Esophagus mucosa (tissue), 1 donor: ENCODE measurements around the gene ABCF3. TPM values are rescaled to one million over a fixed set of nuclear protein-coding genes. Genes with fewer than 3 reads are reported as not detected.

ENCODE experiments used
- ATAC-seq: fragments of 200-7000 bp; cut with Tn5 transposase; one replicate; pipeline ENCODE4 v1.9.1; 2020
- total RNA-seq: library from RNA; stranded (reverse); gene quantifications from one replicate; pipeline ENCODE4 v1.2.4, GENCODE V29; 2023
- donor health status: DM: yes; HTN: yes; CAD: no.

ABCF3 gene
- total RNA-seq, 1 donor from 2014 or later: 45.3 TPM

DNA sequence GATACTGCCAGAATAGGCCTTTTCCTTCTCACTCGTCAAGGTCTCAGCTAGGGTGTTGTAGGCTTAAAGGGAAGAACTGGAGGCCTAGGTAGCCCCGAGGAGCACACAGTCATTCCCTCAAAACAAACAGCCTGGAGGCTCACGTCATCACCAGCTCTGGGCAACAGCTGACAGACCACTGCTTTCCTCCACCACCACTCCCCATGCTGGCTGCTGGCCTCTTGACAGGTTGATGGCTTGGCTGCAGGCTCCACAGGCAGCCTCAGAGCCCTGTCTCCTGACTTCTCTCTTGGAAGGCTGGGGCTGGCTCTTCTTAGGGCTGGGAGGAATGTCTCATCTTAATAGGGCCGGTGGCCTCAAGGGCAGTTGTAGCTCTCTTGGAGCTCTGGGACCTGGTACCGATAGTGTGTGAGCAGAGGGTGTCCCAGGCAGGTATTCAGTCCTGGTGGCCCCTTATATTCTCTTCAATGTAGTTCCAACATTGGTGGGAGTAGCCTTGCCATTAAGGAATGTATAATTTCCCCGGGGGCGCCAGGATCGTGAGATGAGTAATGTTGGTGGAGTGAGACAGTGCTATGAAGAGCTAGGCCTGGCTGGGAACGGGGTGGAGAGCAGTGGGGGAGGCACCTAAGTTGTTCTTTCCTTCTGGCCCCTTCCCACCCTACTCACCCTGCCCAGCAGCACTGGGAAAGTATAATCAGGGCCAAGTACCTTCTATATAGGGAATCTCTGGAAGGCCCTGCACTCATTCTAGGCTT is 17.5 kb upstream of the ABCF3 start:
- no peak for ATAC-seq

DNA sequence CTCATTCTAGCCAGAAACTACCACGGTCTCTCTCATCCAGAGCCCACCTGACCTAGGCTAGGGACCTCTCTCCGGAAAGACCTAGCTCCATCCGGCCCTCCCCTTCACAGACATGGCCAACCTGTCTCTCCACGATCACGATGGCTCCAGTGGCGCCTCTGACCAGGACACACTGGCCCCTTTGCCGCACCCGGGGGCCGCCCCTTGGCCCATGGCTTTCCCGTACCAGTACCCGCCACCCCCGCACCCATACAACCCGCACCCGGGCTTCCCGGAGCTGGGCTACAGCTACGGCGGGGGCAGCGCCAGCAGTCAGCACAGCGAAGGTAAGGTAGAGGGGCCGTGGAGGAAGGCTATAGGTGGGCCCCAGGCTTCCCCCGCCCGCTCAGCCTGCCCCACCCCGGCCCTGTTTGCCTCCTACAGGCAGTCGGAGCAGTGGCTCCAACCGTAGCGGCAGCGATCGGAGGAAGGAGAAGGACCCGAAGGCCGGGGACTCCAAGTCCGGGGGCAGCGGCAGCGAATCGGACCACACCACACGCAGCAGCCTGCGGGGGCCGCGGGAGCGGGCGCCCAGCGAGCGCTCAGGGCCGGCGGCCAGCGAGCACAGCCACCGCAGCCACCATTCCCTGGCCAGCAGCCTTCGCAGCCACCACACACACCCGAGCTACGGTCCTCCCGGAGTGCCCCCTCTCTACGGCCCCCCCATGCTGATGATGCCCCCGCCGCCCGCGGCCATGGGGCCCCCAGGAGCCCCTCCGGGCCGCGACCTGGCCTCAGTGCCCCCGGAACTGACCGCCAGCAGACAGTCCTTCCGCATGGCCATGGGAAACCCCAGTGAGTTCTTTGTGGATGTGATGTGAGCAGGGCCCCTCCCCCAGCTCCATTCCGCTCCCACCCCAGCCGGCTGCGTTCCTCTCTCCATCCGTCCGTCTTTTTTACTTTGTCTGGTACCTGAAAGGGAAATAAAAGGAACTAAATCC is 15.8 kb upstream of the ABCF3 start:
- ATAC-seq: no peak

DNA sequence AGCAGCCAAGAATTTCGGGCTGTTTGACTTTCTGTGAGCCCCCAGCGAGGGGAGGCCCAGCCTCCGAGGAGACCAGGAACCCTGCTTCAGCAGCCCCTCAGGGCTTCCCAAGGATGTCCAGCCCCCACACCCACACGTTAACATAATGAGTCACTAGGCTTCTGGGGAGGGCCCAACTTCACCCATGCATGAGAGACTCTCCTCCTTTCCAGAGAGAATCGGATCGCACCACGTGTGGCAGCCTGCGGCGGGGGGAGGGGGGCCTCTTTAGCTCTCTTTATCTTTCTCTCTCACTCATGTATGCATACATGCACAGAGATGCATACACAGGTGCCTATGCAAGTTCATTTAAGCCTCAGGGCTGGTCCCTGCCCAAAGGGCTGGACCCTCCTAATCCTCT is 14.4 kb upstream of the ABCF3 start:
- ATAC-seq: peak; percentile 29

DNA sequence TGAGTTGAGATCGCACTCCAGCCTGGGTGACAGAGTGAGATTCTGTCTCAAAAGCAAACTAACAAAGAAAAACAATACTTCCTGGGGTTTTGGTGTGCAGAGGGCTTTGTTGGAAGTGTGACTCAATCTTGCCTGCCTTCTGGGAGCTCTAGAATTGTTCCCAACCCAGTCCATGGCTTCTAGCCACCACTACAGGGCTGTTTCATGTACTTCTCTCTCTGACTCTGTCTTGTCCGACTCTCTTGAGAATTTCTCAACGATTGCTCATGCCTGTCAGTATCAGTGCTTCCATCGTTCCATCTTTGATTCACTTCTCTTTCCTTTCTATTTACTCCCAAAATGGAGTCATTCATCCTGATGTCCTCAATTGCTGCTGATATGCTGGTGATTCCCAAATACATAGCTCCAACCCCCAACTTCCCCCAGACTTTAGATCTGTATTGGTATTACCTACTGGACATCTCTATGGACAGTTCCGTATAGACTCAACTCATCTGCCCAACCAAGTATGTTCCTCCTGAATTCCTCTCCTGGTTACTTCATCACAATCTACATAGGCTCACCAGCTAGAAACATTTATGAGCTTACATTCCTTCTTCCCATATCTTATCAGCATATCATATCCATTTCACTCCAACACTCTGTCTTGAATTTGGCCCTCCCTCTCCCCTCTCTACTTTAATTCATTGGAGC is 13.2 kb upstream of the ABCF3 start:
- peak; percentile 35 for ATAC-seq

DNA sequence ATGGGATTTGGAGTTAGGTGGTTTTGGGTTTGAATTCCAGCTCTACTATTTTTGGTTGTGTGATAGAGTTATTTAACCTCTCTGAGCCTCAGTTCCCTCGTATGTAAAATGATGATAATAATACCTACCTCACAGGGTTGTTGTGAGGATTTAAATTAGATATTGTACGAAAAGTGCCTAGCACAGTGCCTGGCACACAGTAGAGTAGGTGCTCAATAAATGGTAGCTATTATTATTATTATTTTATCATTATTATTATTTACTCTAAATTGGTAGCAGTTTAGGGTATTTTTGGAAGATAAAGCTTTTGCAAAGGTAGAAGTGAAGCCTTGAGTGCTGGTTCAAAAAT is 12.7 kb upstream of the ABCF3 start:
- no peak for ATAC-seq

DNA sequence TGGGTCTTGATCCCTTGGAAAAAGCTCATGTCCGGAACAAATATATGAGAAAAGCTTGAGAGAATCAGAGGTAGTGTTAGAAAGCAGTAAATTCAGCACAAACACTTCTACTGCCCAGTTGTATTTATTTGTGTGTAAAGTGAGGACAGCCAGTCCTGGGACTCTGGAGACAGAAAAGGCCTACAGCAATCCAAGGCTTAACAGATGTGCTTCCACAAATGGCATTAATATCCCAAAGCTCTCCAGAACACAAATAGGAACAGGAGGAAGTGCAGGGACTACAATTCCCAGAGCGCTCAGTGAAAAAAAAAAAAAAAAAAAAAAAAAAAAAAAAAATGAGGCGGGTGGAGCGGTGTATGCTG is 11.7 kb upstream of the ABCF3 start:
- ATAC-seq: no peak

DNA sequence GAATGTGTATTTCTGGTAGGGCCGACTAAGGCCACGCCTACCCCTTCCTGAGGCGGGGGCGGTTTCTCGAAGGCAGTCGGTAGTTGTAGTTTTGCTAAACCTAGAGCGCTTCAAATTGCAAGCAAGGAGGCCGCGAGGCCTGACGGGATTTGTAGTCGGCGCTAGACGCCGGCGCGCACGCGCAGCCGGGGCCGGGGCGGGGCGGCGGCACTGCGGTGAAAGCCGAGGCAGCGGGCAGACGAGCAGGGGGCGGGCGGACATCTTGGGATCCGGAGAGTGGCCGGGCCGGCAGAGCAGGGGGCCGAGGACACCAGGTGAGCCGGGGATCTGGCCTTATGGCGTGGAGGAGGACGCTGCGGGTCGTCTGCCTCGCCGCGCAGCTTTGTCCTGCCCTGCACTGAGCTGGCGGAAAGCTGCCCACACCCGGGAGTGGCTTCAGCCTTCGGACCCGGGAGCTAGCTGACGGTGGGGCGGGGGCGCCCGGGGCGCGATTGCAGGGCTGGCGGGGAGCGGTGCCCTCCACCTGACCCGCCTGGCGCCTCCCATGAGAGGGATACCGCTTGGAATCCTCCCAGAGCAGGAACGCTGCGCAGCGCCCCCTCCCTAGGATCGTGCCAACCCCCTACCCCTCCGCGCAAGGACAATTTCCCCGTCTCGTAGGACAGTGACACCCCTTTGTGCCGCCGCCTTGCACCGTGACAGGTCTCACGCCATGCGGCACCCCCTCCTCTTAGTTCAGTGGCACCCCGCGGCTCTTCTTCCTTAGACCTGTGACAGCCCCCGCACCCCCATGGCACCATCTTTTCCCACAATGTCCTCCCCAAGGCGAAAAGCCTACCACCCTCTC is 11.1 kb upstream of the ABCF3 start, which contains the start of gene AP2M1:
AP2M1 (plus strand) TSS at position 210 of the 847 bp plus-strand sequence. CDS start 2,139 bp downstream, outside the sequence.
- ATAC-seq: peak; percentile 88

DNA sequence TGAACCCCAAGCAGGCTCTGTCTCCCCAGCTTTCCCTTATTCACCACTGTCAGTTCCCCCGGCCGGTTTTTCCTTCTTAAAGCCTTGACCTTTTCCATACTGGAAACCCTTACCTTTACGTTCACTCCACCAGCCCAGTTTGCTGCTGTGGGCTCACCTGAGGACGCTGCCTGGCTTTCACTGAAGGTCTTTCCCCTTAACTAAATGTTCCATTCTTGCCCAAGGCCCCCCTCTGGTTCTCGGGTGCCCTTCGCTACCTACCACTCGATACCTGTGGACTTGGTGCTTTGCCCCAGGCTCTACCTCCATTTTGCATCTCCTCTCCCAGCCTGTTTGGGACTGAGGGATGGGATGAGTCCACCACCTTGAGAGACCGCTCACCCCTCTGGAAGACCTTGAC is 10.5 kb upstream of the ABCF3 start:
- ATAC-seq: no peak

DNA sequence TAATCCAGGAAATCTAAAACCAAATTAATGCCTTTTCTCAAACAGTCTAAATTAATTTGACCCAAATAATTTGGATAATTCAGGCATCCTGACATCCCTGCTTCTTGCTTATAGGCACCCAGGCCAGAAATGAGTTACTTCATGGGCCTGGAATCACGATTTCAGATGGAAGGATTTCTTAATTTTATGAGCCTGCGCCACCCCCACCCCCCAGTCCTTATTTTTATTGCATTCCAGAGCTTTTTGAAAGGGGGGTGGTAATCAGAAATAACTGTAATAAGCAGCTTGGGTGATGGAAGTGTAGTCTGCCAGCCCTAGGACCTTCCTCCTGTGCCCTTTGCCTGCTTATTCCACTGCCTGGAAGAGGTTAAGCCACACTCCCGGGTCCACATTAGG is 10.0 kb upstream of the ABCF3 start:
- ATAC-seq: no peak

DNA sequence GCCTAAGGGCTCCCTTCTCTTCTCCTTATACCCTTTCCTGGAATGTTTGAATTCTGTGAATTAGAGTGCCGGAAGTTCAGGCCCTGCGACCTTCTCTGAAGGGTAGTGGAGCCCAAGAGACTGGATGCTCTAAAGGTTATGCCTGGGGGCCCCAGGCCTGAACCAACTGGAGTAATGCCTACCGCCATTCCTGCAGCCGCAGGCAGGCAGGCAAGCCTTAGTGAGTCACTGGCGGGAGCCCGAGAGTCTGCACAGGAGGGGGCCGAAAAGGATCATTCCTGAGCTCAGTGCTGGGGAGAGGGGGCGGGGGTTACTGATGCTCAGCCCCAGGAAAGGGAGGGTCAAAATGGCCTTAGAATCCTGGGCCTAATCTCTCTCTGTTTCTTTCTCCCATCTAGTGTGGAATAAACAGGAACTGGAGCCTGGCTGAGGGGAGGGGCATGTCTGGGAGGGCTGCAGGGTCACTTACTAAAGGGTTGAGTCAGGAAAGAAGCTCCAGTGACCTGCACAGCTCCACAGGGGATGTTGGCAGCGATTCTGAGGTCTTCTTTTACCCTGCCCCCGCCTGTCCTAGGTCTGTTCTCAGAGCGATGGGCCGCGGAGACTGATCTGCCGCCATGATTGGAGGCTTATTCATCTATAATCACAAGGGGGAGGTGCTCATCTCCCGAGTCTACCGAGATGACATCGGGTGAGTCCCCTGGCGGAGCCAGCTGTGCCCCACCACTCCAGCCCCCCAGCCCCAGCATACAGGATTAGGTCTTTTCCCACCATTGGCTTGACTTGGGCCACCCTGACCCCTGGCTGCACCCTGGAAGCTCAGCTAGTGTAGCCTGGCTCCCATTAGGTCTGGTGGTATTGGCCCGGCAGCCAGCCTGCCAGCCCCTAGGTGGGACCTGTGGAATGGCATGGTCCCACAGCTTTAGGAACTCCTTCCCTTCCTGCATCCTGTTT is 9.3 kb upstream of the ABCF3 start:
- peak; percentile 34 for ATAC-seq

DNA sequence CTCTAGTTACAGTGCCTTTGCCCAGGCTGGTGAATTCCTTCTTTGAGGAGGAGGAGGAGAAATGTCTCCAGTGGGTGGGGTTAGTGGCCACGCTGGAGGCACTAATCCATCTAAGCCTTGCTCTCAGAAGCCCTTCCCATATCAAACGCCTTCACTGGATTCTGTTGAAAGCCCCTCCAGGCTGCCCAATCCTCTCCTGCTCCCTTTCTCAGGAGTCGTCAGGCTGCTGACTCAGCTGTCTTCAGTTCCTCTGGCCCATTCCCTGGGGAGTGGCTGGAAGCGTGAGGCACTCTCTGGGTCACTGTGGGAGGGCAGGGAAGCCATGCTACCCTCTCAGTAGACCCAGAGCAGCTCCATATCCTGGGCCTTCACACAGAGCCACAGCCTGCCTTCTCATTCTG is 8.7 kb upstream of the ABCF3 start:
- ATAC-seq: no peak

DNA sequence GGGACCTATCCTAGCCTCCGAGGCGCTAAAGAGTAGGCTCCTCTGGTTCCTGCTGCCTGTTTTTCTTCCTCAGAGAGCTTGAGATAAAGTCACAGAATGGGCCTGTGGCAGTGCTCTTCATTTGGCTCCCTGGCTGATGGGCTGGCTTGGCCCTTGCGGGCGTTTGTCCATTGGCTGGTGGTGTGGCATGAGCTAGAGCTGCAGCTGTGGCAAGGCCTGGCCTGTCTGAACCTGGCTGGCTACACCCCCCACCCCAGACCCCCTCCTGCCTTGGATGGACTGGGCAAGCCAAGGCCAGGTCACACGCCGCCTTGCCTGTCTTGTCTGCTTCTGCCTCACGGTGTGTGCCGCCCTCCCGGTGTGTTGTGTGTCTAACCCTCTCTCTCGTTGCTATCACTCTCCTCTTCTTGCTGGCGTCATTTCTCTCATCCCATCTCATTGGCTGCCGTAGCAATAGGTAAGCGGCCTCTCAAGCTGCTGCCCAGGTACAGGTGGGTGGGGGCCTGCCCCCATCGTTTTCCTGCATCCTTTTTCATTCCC is 8.2 kb upstream of the ABCF3 start:
- no peak for ATAC-seq

DNA sequence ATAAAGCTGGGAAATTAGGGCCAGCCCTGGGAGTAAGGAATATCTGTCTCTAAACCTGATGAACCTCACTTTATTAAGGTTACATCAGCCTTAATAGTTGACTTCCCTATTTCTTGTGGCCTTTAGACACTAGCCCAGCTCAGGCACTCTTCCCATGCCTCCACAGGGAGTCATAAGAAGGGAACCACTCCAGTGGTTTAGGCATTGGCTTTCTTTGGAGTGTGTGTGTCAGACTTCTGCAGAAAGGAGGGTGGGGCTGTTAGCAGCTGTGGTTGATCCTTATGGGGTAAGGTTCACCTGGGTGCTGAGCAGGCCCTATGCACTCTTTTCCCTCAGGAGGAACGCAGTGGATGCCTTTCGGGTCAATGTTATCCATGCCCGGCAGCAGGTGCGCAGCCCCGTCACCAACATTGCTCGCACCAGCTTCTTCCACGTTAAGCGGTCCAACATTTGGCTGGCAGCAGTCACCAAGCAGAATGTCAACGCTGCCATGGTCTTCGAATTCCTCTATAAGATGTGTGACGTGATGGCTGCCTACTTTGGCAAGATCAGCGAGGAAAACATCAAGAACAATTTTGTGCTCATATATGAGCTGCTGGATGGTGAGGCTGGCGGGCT is 7.4 kb upstream of the ABCF3 start:
- ATAC-seq: no peak

DNA sequence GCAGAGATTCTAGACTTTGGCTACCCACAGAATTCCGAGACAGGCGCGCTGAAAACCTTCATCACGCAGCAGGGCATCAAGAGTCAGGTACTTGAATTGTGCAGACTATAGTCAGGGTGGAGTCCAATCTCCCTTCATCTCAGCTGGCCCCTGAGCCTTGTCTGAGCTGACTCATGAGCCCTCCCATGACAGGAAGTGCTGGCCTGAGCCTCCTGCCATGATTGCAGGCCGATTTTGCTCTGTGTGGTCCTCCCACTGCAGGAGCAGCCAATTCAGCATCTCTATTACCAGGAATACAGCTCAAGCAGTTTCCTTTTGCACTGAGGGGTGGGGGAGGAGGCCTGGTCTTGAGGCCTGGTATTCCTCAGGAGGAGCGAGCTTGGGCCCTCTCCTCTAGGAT is 5.8 kb upstream of the ABCF3 start:
- ATAC-seq: no peak

DNA sequence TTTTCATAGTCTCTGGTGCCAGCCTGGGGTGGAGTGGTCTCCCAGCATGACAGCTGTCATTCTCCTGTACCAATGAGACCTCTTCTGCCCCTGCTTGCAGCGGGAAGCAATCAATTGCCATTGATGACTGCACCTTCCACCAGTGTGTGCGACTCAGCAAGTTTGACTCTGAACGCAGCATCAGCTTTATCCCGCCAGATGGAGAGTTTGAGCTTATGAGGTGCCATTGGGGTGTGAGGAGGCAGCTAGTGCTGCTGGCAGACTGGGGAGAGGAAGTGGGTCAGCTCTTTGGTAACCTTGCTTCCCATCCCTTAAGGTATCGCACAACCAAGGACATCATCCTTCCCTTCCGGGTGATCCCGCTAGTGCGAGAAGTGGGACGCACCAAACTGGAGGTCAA is 4.4 kb upstream of the ABCF3 start:
- ATAC-seq: no peak

DNA sequence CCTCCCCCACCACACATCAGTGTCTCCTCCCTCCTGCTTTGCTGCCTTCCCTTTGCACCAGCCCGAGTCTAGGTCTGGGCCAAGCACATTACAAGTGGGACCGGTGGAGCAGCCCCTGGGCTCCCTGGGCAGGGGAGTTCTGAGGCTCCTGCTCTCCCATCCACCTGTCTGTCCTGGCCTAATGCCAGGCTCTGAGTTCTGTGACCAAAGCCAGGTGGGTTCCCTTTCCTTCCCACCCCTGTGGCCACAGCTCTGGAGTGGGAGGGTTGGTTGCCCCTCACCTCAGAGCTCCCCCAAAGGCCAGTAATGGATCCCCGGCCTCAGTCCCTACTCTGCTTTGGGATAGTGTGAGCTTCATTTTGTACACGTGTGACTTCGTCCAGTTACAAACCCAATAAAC is 2.3 kb upstream of the ABCF3 start:
- ATAC-seq: no peak

DNA sequence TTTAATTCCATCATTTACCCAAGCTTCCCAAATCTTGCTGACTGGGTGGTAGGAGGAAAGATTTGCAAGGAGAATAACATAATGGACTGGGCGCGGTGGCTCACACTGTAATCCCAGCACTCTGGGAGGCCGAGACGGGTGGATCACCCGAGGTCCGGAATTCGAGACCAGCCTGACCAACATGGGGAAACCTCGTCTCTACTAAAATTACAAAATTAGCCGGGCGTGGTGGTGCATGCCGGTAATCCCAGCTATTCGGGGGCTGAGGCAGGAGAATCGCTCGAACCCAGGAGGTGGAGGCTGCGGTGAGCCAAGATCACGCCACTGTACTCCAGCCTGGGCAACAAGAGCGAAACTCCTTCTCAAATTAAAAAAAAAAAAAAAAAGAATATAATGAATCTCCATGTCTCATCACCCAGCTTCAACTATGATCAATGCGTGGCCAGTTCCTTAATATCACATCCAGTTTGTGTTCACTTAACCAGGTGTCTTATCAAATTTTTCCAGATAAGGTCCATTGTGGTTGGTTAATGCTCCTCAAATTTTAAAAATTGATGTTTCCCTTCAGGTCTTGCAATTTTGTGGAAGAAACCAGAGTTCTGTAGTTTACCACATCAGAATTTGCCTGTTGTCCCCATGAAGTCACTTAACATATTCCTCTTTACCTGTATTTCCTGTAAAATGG is 1.3 kb upstream of the ABCF3 start:
- ATAC-seq: no peak

DNA sequence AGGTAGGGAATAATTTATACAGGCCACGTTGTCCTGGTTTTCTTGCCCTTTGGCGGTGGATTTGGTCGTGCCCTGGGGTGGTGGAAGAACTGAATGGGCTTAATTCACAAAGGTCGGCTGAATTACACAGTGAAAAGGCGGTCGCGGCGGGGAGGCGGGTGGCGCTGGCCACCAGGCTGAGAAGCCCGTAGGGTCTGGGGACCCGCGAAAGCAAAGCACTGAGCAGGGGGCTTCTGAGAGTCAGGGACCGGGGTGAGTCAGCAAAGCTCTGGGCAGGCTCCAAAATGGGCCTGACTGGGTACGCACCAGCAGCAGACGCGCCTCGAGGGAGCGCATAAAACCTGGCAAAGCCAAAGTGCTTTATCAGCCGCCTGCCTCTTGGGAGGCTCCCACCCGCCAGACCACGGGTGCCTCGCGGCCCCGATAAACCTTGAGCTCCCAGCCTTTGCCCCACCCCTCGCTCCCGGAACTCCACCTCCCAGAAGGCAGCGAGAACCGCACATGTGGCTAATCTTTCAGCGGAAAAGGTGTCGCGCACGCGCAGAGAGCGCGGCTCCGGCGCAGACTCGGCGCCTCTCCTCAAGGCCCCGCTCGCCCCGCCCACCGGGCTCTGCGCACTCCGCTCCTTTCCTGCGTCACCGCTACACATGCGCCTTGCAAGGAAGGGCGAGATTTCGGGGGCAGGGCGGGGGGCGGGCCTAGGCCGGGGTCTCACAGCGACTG is 377 bp upstream of the ABCF3 start:
- ATAC-seq: peak; percentile 98

DNA sequence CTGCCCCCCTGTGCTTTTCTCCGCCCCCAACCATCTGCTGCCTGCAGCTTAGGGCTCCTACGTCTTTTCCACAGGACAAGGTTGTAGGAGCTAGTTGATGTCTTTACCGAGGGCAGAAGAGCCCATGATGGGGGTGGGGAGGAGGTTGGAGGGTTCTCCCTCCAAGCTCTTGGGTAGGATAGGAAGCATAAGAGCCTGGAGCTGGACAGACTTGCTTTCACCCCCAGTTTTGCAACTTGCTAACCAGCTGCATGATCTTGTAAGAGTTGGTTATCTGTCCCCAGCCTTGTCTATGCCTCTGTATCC is 856 bp downstream of the ABCF3 start:
- ATAC-seq: no peak
